GM12872 (cell line): Measurements from ENCODE around the gene SFRP5.

Source experiments
- TF ChIP-seq, protein P1 (sequence below): IDR thresholded peaks from 3 replicates; pipeline ENCODE4 v1.5.1; 2011; ENCODE audit warnings: low read depth, mild to moderate bottlenecking, low read length, moderate library complexity; ENCODE audit not compliant: insufficient read depth

Gene SFRP5

DNA sequence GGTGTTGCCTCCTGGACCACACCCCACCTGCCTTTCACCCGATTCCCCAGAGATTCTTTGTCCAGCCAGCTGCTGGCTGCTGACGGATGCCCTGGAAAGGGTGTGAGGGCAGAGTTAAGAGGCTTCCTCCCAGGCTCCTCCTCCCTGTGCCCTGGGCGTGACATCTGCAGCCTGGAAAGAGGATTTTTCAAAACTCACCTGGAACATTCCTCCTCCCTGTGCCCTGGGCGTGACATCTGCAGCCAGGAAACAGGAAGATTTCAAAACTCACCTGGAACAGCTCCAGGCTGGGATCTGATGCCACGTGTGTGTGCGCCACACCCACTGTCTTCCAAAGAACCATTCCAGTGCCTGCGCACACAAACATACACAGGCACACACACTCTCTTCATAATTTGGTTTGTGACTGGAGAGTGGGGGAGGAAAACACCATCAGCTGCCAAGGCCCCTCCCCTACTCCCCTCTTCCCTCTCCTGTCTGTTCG, 53.1 kb downstream of the SFRP5 start:
- TF ChIP-seq, protein P1, sequence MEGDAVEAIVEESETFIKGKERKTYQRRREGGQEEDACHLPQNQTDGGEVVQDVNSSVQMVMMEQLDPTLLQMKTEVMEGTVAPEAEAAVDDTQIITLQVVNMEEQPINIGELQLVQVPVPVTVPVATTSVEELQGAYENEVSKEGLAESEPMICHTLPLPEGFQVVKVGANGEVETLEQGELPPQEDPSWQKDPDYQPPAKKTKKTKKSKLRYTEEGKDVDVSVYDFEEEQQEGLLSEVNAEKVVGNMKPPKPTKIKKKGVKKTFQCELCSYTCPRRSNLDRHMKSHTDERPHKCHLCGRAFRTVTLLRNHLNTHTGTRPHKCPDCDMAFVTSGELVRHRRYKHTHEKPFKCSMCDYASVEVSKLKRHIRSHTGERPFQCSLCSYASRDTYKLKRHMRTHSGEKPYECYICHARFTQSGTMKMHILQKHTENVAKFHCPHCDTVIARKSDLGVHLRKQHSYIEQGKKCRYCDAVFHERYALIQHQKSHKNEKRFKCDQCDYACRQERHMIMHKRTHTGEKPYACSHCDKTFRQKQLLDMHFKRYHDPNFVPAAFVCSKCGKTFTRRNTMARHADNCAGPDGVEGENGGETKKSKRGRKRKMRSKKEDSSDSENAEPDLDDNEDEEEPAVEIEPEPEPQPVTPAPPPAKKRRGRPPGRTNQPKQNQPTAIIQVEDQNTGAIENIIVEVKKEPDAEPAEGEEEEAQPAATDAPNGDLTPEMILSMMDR = no peak

DNA sequence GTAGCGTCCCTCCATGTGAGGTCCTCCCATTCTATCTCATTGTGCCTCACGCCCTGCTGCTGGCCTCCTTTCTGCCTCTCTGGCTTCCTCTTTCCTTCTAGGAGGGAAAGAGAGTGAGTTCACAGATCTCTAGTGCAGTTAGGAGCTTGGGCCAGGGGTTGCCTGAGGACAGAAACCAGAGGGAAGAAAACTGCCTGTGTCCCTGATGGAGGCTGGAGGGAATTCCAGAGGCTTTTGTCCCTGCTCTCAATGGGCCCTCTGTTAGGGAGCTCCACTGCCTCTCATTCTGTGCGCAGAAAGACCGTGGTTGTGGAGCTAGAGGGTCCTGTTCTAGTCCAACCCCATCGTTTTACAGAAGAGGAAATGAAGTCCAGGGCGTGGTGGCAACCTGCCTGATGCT, 53.6 kb downstream of the SFRP5 start:
- TF ChIP-seq, protein P1 = no peak

DNA sequence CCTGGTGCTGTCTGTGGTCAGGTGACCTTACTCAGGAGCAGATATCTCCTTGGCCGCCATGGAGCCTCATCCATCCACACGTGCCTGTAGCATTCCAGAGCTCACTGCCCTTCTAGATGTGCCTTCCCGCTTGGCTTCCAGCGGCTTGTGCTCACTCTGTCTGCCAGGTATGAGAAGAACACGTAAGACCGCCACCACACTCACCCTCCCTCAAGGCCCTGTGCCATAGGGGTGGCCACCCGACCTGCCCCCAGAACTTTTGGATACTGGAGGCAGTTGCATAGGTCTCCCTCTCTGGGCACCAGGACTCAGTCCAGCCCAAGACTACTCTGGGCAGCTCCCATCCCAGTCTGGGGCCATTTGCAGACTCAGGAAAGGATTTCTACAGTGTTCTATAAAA, 54.2 kb downstream of the SFRP5 start:
- TF ChIP-seq, protein P1 = no peak
